Measurements from ENCODE around the gene AUNIP.

AUNIP gene

DNA sequence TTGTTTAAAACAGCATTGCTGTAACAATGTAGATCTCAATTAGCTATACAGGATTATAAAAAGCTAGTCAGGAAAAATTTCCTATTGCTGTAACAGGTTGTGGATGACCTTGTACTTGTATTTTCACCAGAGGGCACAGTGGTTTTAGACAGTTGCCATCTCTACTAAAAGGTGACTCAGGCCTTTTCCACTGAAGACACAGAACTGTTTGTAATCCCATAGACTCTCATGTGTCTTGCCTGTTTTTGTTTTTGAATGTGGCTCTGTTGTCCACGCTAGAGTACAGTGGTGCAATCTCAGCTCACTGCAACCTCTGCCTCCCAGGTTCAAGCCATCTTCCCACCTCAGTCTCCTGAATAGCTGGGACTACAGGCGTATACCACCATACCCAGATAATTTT lies 33.7 kb downstream of the AUNIP start:
- Histone ChIP-seq H3K36me3 (ENCODE audit: insufficient read depth) (no peaks in the 10 kb centered on the region), H4K20me1 (ENCODE audit: insufficient read depth) (no peaks in the 10 kb centered on the region), H3K27me3 (ENCODE audit: insufficient read depth, low read depth) (no peaks in the 10 kb centered on the region), H2AFZ (ENCODE audit: low read depth) (no peak overlapping the region), H3K9ac (no peak overlapping the region), H3K4me3 (IDR thresholded peaks at IDR 0.05; ENCODE audit: insufficient read depth, low read depth, low read length) (no peak overlapping the region), H3K4me2 (no peak overlapping the region), H3K27ac (no peak overlapping the region), H3K79me2 (ENCODE audit: insufficient read depth, low read depth) (no peaks in the 10 kb centered on the region), H3K4me1 (ENCODE audit: low read depth, poor library complexity, severe bottlenecking) (peaks cover 21% of the 10 kb centered on the region)
- TF ChIP-seq, protein P1, sequence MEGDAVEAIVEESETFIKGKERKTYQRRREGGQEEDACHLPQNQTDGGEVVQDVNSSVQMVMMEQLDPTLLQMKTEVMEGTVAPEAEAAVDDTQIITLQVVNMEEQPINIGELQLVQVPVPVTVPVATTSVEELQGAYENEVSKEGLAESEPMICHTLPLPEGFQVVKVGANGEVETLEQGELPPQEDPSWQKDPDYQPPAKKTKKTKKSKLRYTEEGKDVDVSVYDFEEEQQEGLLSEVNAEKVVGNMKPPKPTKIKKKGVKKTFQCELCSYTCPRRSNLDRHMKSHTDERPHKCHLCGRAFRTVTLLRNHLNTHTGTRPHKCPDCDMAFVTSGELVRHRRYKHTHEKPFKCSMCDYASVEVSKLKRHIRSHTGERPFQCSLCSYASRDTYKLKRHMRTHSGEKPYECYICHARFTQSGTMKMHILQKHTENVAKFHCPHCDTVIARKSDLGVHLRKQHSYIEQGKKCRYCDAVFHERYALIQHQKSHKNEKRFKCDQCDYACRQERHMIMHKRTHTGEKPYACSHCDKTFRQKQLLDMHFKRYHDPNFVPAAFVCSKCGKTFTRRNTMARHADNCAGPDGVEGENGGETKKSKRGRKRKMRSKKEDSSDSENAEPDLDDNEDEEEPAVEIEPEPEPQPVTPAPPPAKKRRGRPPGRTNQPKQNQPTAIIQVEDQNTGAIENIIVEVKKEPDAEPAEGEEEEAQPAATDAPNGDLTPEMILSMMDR (conservative IDR thresholded peaks at IDR 0.05; ENCODE audit: low read depth, low read length), result no peak

DNA sequence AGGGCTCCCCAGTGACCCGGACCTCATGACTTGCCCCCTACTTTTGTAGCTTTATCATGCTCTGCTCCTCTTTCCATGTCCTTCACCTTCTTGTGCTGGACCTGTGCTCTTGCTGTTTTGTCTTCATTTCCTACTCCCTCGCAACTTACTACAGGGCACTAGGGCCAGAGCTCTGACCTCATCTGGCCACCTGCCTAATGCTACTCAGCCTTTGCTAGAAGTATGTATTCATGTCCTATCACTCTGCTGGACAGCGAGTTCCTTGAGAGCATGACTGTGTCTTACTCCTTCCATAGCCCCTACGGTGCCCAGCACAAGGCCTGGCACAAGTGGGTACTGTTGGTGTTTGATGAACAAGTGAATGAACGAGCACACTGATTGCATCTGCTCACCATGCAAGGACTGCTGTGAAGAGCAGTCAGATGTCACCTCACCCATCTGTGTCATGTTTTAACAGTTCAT lies 37.6 kb downstream of the AUNIP start:
- Histone ChIP-seq H4K20me1 (ENCODE audit: insufficient read depth) (no peaks in the 10 kb centered on the region), H3K4me1 (ENCODE audit: low read depth, poor library complexity, severe bottlenecking) (peaks cover 29% of the 10 kb centered on the region), H3K9ac (peak overlapping the region; percentile 78; the same call in 1 of the 2 replicates), H3K4me2 (peak overlapping the region; percentile 65; the same call in 1 of the 2 replicates), H2AFZ (ENCODE audit: low read depth) (no peak overlapping the region), H3K79me2 (ENCODE audit: insufficient read depth, low read depth) (no peaks in the 10 kb centered on the region), H3K4me3 (IDR thresholded peaks at IDR 0.05; ENCODE audit: insufficient read depth, low read depth, low read length) (no peak overlapping the region), H3K36me3 (ENCODE audit: insufficient read depth) (no peaks in the 10 kb centered on the region), H3K27me3 (ENCODE audit: insufficient read depth, low read depth) (no peaks in the 10 kb centered on the region), H3K27ac (no peak overlapping the region)
- TF ChIP-seq, protein P1 (conservative IDR thresholded peaks at IDR 0.05; ENCODE audit: low read depth, low read length), result no peak

DNA sequence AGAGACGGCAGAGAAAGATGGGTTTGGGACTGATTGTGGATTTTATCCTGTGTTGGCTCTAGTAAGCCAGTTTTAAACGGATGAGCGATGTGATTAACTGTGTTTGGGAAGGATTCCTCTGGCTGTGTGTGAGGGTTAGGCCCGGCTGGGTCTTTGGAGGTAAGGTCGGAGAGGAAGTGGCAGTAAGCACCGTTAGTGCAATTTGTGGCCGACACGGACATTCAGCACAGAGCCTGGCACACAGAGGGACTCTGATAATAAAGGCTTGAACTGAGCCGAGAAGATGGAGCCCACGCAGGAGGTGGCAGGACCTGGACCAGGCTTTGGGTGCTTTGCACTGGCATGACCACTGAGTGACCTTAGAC lies 38.2 kb downstream of the AUNIP start:
- no peak overlapping the region for H3K27ac ChIP-seq
- peaks cover 29% of the 10 kb centered on the region for H3K4me1 ChIP-seq (ENCODE audit: low read depth, poor library complexity, severe bottlenecking)
- H3K4me3 ChIP-seq (IDR thresholded peaks at IDR 0.05; ENCODE audit: insufficient read depth, low read depth, low read length), result peak overlapping the region; percentile 72
- H3K9ac ChIP-seq, result peak overlapping the region; percentile 78; the same call in 1 of the 2 replicates
- peak overlapping the region; percentile 65 for H3K4me2 ChIP-seq
- H4K20me1 ChIP-seq (ENCODE audit: insufficient read depth), result no peaks in the 10 kb centered on the region
- no peaks in the 10 kb centered on the region for H3K36me3 ChIP-seq (ENCODE audit: insufficient read depth)
- peak overlapping the region; percentile 93 for H2AFZ ChIP-seq (ENCODE audit: low read depth)
- TF ChIP-seq, protein P1 (conservative IDR thresholded peaks at IDR 0.05; ENCODE audit: low read depth, low read length), result no peak
- H3K79me2 ChIP-seq (ENCODE audit: insufficient read depth, low read depth), result no peaks in the 10 kb centered on the region
- no peaks in the 10 kb centered on the region for H3K27me3 ChIP-seq (ENCODE audit: insufficient read depth, low read depth)

DNA sequence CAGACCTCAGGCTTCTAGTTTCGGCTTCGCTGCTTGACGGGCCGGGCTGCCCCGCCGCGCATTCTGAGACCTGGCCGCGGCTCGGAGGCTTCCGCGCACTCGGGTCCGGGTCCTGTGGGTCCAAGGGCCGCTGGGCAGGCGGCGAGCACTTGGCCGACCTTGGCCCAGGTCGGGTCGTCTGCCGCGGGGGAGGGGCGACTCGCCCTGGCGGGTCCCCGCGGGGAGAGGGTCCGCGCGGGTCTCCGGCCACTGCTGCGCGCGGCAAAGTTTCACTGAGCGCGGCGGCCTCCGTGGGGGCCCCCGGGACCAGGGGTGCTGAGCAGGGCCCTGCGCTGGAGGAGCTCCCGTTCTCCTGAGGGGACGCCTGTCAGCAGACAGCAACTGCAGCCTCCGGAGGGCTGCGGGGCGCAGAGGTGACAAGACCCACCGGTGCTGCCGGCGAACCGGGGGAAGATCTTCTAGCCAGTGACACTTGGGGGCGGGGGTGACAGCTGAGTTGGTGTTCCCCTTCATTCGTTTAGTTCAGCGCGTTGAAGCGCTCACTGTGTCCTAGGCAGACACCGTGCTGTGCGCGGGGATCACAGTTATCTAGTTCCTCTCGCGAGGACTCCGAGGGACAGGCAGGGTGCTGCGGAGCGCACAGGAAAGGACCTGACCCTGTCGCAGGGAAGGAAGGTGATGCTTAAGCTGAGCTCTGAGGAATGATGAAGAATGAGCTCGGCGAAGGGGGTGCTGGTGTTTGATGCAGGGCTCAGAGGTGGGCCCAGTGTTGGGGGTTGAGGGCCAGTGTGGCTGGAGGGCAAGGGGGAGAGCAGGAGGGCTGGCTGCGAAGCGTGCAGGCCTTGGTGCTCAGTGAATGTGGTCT lies 38.8 kb downstream of the AUNIP start:
- peak overlapping the region; percentile 93 for H2AFZ ChIP-seq (ENCODE audit: low read depth)
- no peaks in the 10 kb centered on the region for H3K27me3 ChIP-seq (ENCODE audit: insufficient read depth, low read depth)
- H3K4me3 ChIP-seq (IDR thresholded peaks at IDR 0.05; ENCODE audit: insufficient read depth, low read depth, low read length), result peak overlapping the region; percentile 73
- H3K4me2 ChIP-seq, result peak overlapping the region; percentile 65
- peak overlapping the region; percentile 73 for H3K27ac ChIP-seq
- H3K4me1 ChIP-seq (ENCODE audit: low read depth, poor library complexity, severe bottlenecking), result peaks cover 24% of the 10 kb centered on the region
- peak overlapping the region; percentile 78 for H3K9ac ChIP-seq
- H3K36me3 ChIP-seq (ENCODE audit: insufficient read depth), result no peaks in the 10 kb centered on the region
- H4K20me1 ChIP-seq (ENCODE audit: insufficient read depth), result no peaks in the 10 kb centered on the region
- H3K79me2 ChIP-seq (ENCODE audit: insufficient read depth, low read depth), result no peaks in the 10 kb centered on the region
- TF ChIP-seq, protein P1 (conservative IDR thresholded peaks at IDR 0.05; ENCODE audit: low read depth, low read length), result no peak; the same call in 1 of the 2 replicates
